Renal cortex interstitium (tissue), 11 donors: ENCODE measurements around the gene EMSY. TPM values are rescaled to one million over a fixed set of nuclear protein-coding genes. Genes with fewer than 3 reads are reported as not detected.
A peak's percentile ranks its signal among the peaks of the same experiment; 100 is the strongest.
"Not testable (repeated sequence)": the region's sequence is repeated elsewhere in the genome, so short reads cannot be mapped to it uniquely, and the experiment has no call there.

Source experiments
- DNase-seq, 11 donors: peaks; one replicate each; pipeline ENCODE4 v3.0.0-alpha.2; 2013; ENCODE audit warnings: low read depth in 9 of 11, low spot score in 4 of 11; ENCODE audit errors: extremely low read depth in 1 of 11
- polyA plus RNA-seq, 3 donors: library from polyadenylated mRNA; unstranded; fragments of 120-200 nt; gene quantifications; one replicate each; pipeline ENCODE4 v1.2.1, GENCODE V29; 2013; ENCODE audit not compliant: insufficient read length in 3 of 3

EMSY gene
- polyA plus RNA-seq, 3 donors, result 26.6 to 35.9 (median 32.7) TPM

GRCh38 chr11:76579056-76579751, 134.4 kb downstream of the EMSY start:
- peak in 8 of 11 donors; percentile 48 to 61 (median 57) for DNase-seq

DNA sequence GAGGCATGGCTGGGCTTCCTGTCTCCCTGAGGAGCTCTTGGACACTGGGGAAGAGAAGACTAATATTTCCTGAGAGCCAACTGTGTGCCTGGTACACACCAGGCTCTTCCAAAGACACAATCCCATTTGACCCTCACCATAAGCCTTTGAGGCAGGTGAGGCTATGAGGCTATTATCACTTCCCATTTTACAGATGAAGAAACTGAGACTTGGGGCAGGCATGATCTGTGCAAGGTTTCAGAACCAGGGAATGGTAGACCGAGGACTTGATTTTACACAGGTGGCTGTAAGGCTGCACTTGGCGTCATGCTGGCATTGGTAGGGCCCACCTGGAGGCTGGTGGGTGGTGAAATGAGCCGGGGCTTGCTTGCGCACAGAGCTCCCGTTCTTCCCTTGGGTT, 134.9 kb downstream of the EMSY start:
- no peak for DNase-seq

DNA sequence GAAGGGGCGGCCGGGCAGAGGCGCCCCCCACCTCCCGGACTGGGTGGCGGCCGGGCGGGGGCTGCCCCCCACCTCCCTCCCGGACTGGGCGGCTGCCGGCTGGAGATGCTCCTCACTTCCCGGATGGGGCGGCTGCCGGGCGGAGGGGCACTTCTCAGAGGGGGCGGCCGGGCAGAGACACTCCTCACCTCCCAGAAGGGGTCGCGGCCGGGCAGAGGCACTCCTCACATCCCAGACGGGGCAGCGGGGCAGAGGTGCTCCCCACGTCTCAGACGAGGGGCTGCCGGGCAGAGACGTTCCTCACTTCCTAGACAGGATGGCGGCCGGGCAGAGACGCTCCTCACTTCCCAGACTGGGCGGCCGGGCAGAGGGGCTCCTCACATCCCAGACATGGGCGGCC, 137.7 kb downstream of the EMSY start:
- not testable (repeated sequence) for DNase-seq

DNA sequence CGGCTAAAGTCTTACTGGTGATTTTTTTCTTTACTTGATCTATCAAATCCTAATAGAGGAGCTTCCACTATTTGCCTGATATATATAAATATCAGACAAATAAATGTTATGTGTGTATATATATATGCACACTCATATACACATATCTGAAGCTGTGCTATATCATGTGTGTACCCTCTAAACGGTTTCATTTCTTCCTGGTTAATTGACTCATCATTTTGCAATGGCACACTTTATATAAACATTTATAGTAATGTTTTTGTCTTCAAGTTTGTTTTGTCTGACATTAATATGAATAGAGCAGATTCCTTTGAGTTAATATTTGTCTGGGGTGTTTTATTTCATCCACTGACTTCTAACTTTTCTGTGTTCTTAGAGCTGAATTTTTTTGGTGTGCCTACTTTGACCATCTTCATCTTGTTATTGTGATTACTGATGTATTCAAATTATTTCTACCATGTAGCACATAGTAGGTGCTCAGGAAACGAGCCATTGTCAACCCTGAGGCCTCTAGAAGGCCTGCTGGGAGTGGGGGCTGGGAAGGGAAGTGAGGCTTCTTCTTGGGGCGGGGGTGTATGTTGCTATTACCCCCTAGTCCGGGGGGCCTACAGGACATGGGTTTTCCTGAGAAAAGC, 143.1 kb downstream of the EMSY start:
- DNase-seq, result no peak

DNA sequence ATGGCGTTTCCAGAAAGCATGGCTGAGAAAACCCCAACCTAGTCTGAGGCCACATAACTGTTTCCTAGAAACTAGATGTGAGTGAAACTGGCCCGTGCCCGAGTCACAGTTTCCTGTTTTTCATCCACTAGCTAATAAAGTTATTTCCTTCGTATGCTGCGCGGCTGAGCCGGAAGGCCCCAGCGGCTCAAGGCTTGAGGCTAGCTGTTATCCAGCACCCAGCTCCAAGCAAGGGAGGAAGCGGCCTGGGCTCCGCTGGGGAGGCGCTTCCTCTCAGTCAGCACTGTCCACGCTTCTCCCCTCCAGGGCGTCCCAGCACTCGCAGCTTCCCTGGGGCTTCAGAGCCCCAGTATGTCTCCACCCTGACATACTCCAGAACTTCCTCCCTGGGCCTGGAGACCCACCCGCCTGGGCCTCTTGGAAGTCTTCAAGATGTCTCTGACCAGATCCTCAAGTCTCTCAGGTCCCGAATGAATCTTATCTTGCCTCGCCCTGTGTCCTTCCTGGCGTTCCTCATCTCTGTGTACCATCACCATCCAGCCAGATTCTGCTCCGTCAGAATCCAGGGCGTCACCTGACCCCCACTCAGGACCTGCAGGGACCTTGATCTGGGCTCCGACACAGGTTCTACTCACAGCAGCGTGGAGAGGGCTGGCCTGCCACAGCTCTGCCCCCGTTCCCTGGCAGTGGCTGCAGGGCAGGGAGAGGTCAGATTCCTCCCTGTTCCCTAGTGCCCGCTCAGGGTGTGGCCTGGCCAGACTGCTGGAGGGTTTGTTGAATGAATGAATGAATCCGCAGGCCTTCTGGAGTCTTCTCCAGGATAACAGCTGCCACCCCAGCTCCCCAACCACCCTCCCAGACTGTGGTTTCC, 143.9 kb downstream of the EMSY start:
- DNase-seq, result peak in 2 of 11 donors; percentile 45 to 47

GRCh38 chr11:76589477-76589876, 144.7 kb downstream of the EMSY start:
- DNase-seq, result no peak

GRCh38 chr11:76589964-76590950, 145.4 kb downstream of the EMSY start:
- no peak for DNase-seq

DNA sequence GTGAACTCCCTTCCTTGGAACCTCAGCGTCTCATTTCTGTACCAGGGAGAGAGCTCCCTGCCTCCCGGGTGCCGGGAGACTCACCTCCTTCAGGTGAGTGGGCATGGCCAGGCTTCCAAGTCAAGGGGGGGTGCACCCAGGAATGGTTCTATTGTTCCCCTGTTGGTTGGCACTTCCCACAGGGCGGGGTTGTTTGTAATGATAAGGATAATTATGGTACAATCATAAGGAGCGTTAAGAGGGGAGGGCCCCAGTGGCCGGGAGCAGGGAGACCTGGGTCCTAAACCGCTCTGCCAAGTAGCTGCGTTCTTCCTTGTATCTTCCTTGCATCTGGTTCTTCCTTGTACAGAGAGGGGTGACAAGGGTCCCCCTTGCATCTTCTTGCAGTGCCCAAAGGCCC, 146.6 kb downstream of the EMSY start:
- DNase-seq, result no peak

GRCh38 chr11:76592025-76592914, 147.5 kb downstream of the EMSY start:
- DNase-seq, result no peak

DNA sequence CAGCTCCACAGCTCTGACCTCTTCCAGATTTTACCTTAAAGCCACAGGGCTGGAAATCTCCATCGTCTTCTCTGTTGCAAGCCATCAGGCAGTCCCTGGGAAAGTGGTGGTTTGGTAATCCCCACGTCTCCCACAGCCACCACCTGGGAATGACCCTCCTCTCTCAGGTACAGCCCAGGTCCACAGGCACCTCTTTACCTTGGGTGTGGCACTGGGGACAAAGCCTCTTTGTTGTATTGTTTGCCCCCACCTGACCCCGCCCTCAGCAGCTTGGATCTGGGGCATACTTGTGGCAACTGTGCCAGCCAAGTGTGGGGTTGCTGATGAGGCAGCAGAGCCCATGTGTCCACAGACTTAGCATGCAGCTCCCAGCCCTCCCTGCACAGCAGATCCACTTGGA, 148.1 kb downstream of the EMSY start:
- DNase-seq, result no peak

- not testable (repeated sequence) for DNase-seq
Observed at GRCh38 chr11:76595091-76595490, 150.3 kb downstream of the EMSY start.

GRCh38 chr11:76596652-76597051, 151.8 kb downstream of the EMSY start:
- no peak for DNase-seq

GRCh38 chr11:76597533-76598425, 153.0 kb downstream of the EMSY start:
- no peak for DNase-seq

GRCh38 chr11:76598426-76598839, 153.6 kb downstream of the EMSY start:
- no peak for DNase-seq

DNA sequence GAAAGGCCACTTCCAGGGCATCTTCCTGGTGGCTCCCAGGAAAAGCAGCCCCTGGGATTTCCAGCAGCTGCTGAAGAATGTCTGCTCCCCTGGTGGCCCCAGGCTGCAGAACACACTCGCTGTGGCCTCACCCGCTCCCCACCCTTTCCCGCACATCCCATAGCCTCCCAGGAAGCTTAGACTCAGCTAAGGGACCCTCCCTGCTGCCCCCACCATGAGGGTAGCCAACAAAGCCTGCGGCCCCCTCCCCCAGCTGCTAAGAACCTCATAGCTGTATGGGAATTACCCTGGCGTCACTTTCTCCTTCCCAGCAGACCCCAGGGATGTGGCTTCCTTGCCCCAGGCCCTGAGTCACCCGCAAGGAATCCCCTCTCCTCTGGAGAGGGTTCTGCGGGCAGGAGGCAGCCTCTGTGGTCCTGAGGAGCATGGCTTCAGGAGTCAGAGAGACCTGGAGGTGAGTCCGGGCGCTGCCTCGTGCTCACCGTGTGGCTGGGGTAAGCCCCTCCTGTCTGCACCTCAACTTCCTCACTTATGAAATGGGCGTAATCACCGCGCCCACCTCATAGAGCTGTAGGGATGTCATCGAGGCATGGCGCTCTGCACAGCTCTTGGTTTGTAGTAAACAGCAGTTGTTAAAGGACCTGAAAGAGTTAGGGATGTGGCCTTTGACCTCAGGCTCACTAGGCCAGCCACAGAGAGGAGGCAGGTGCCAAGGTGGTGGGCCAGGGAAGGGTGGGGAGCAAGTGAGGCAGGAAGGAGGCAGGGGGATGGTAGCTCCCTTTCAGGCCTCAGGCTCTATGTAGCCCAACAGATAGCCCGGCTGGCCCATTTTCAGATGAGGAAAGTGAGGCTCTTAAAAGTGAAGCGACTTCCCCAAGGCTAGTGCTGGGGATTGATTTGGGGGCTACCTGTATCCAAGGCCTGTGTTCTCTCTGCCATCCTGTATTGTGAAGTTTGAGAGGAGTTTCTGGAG, 154.5 kb downstream of the EMSY start:
- no peak for DNase-seq
